Keratinocyte (primary cell): ENCODE measurements around the gene MRTFB. TPM values are rescaled to one million over a fixed set of nuclear protein-coding genes. Genes with fewer than 3 reads are reported as not detected.

Experiments
- DNase-seq: peaks from one replicate; pipeline ENCODE4 v3.0.0-alpha.2; 2011; ENCODE audit warnings: low read depth, missing footprints, low spot score
- FAIRE-seq: peaks from 2 replicates; lab custom pipeline; 2011; peaks lifted over from hg19 to GRCh38; lab: Jason Lieb, UNC
- H2AFZ ChIP-seq: 2 replicates; pipeline ENCODE4 v1.6.0; 2012; ENCODE audit warnings: low read length, control low read depth, inconsistent platforms; ENCODE audit not compliant: control insufficient read depth
- H3K27ac ChIP-seq: 2 replicates; pipeline ENCODE4 v1.5.1; 2011; ENCODE audit warnings: low read length; ENCODE audit not compliant: control insufficient read depth, insufficient read depth
- H3K27me3 ChIP-seq: 3 replicates; pipeline ENCODE4 v1.6.0; 2011; ENCODE audit warnings: low read length; ENCODE audit not compliant: control insufficient read depth, insufficient read depth; ENCODE audit errors: extremely low read depth
- H3K36me3 ChIP-seq, 2 experiments: 2 replicates in 1 of 2; 3 replicates in 1 of 2; pipeline ENCODE4 v1.5.1; 2011; ENCODE audit warnings: low read length in 2 of 2, mild to moderate bottlenecking in 1 of 2; ENCODE audit not compliant: control insufficient read depth in 2 of 2, insufficient read depth in 2 of 2; ENCODE audit errors: extremely low read depth in 1 of 2
- H3K4me1 ChIP-seq: 3 replicates; pipeline ENCODE4 v1.5.1; 2011; ENCODE audit warnings: low read length; ENCODE audit not compliant: control insufficient read depth, insufficient read depth; ENCODE audit errors: extremely low read depth
- H3K4me2 ChIP-seq: 3 replicates; pipeline ENCODE4 v1.6.0; 2011; ENCODE audit warnings: low read depth, low read length; ENCODE audit not compliant: control insufficient read depth, insufficient read depth; ENCODE audit errors: extremely low read depth
- H3K4me3 ChIP-seq, 3 experiments: fragments of 200-600 bp in 1 of 3; sonication (generic) in 1 of 3; 2 replicates in 2 of 3; 3 replicates in 1 of 3; pipeline ENCODE4 v1.5.1; 2011 to 2016; ENCODE audit warnings: low read length in 3 of 3, mild to moderate bottlenecking in 3 of 3, control low read depth in 2 of 3, inconsistent platforms in 1 of 3, low read depth in 1 of 3, mixed read lengths in 1 of 3, mixed run types in 1 of 3, moderate library complexity in 1 of 3; ENCODE audit not compliant: control insufficient read depth in 2 of 3, insufficient read depth in 2 of 3; ENCODE audit errors: extremely low read depth in 1 of 3
- H3K79me2 ChIP-seq: 2 replicates; pipeline ENCODE4 v1.6.0; 2012; ENCODE audit warnings: low read length; ENCODE audit not compliant: control insufficient read depth, insufficient read depth
- H3K9ac ChIP-seq: 3 replicates; pipeline ENCODE4 v1.6.0; 2011; ENCODE audit warnings: low read length; ENCODE audit not compliant: control insufficient read depth, insufficient read depth; ENCODE audit errors: extremely low read depth
- H3K9me1 ChIP-seq: 3 replicates; pipeline ENCODE4 v1.6.0; 2011; ENCODE audit warnings: low read length; ENCODE audit not compliant: control insufficient read depth, insufficient read depth; ENCODE audit errors: extremely low read depth
- H3K9me3 ChIP-seq: 2 replicates; pipeline ENCODE4 v1.5.1; 2012; ENCODE audit warnings: low read depth, low read length; ENCODE audit not compliant: control insufficient read depth
- H4K20me1 ChIP-seq: 3 replicates; pipeline ENCODE4 v1.6.0; 2011; ENCODE audit warnings: low read length; ENCODE audit not compliant: control insufficient read depth, insufficient read depth; ENCODE audit errors: extremely low read depth
- EZH2 ChIP-seq: IDR thresholded peaks from one replicate; pipeline ENCODE4 v1.6.1; 2012; ENCODE audit warnings: inconsistent platforms, mild to moderate bottlenecking, low read length, moderate library complexity
- dilution Hi-C: fragments of 300-500 bp; cut with MboI; formaldehyde crosslinking; loops from one replicate; pipeline ENCODE4 v1.7.0; 2020; ENCODE audit warnings: low sequenced_read_pairs; ENCODE audit not compliant: extremely low pct_ligation_motif_present
- polyA plus RNA-seq, 5 experiments: library from polyadenylated mRNA; depleted of rRNA in 3 of 5; stranded (reverse) in 3 of 5; stranded (forward) in 1 of 5; unstranded in 1 of 5; fragments of >200 nt; gene quantifications; 1 replicate in 1 of 5; 2 replicates in 3 of 5; 3 replicates in 1 of 5; pipeline versions ENCODE4 v1.2.1 to v1.2.3, GENCODE V29; 2011 to 2012; ENCODE audit warnings: missing spikeins in 2 of 5, low read depth in 1 of 5, low replicate concordance in 1 of 5
- TF ChIP-seq, protein P1 (sequence below), 3 experiments: IDR thresholded peaks in 1 of 3; conservative IDR thresholded peaks in 1 of 3; optimal IDR thresholded peaks in 1 of 3; 2 replicates in 2 of 3; 3 replicates in 1 of 3; pipeline versions ENCODE3 to v1.5.1; 2011; ENCODE audit warnings: low read length in 3 of 3, mild to moderate bottlenecking in 3 of 3, moderate library complexity in 2 of 3, control low read depth in 1 of 3, inconsistent platforms in 1 of 3; ENCODE audit not compliant: insufficient read depth in 2 of 3; ENCODE audit errors: extremely low read depth in 1 of 3

MRTFB gene
- polyA plus RNA-seq, 1 donor (not counting 4 experiments of a cell fraction or from before 2014, with no cell fraction given), result 12.1 TPM

DNA sequence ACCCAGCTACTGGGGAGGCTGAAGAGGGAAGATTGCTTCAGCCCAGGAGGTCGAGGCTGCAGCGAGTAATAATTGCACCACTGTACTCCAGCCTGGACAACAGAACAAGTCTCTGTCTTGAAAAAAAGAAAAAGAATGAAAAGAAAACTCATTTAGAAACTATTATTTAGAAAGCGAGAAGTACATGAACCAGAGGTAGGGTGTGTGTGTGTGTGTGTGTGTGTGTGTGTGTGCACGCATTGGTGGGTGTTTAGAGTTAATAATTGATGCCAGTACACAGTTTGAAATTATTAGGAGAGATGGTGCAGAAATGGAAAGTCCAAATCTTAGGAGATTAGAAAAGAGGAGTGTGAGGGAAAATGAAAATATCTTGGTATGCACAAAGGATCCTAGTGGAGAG is 106.6 kb downstream of the MRTFB start:
- TF ChIP-seq, protein P1, sequence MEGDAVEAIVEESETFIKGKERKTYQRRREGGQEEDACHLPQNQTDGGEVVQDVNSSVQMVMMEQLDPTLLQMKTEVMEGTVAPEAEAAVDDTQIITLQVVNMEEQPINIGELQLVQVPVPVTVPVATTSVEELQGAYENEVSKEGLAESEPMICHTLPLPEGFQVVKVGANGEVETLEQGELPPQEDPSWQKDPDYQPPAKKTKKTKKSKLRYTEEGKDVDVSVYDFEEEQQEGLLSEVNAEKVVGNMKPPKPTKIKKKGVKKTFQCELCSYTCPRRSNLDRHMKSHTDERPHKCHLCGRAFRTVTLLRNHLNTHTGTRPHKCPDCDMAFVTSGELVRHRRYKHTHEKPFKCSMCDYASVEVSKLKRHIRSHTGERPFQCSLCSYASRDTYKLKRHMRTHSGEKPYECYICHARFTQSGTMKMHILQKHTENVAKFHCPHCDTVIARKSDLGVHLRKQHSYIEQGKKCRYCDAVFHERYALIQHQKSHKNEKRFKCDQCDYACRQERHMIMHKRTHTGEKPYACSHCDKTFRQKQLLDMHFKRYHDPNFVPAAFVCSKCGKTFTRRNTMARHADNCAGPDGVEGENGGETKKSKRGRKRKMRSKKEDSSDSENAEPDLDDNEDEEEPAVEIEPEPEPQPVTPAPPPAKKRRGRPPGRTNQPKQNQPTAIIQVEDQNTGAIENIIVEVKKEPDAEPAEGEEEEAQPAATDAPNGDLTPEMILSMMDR (optimal IDR thresholded peaks at IDR 0.05 in 1 of 3, IDR thresholded peaks at IDR 0.05 in 1 of 3, conservative IDR thresholded peaks at IDR 0.05 in 1 of 3; ENCODE audit: extremely low read depth in 1 of 3, insufficient read depth in 2 of 3, low read length in 3 of 3), result no peak
- no peak for TF ChIP-seq EZH2
- H3K27me3 ChIP-seq, result no peaks in the 10 kb centered on the region
- H3K9me3 ChIP-seq, result no peaks in the 10 kb centered on the region
- H3K9ac ChIP-seq, result no peak overlapping the region
- no peaks in the 10 kb centered on the region for H3K79me2 ChIP-seq
- H3K4me1 ChIP-seq, result peaks cover 9% of the 10 kb centered on the region
- H3K4me2 ChIP-seq, result no peak overlapping the region
- no peak overlapping the region for H2AFZ ChIP-seq
- DNase-seq (no peak), FAIRE-seq (no peak)
- dilution Hi-C loops, result no loop called here
- H3K4me3 ChIP-seq, result no peak overlapping the region
- no peak overlapping the region for H3K27ac ChIP-seq
- H4K20me1 ChIP-seq, result no peaks in the 10 kb centered on the region
- no peaks in the 10 kb centered on the region for H3K36me3 ChIP-seq
- no peaks in the 10 kb centered on the region for H3K9me1 ChIP-seq

DNA sequence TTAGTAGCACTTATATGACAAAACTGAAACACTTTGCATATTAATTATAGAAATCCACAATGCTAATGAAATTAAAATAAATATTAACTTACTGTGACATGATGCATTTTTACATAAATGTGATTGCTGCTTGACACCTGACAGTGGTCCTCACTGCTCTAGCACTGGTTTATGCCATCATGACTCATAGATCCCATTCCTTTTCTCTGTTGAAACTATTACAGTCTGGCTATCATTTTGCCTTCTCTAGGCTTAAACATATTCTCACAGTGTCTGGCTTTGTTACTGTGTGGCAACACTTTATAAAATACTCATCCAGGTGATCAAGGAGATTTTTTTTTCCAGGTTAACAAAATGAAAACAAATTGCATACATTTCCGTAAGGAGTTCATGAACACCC is 108.0 kb downstream of the MRTFB start:
- H3K9ac ChIP-seq, result no peak overlapping the region
- DNase-seq (no peak), FAIRE-seq (no peak)
- dilution Hi-C loops, result no loop called here
- no peaks in the 10 kb centered on the region for H3K79me2 ChIP-seq
- no peaks in the 10 kb centered on the region for H3K36me3 ChIP-seq
- H3K4me3 ChIP-seq, result no peak overlapping the region
- H3K27me3 ChIP-seq, result no peaks in the 10 kb centered on the region
- H3K9me1 ChIP-seq, result no peaks in the 10 kb centered on the region
- H3K9me3 ChIP-seq, result no peaks in the 10 kb centered on the region
- no peaks in the 10 kb centered on the region for H4K20me1 ChIP-seq
- H3K4me2 ChIP-seq, result no peak overlapping the region
- H3K27ac ChIP-seq, result no peak overlapping the region
- no peak for TF ChIP-seq EZH2
- TF ChIP-seq, protein P1 (optimal IDR thresholded peaks at IDR 0.05 in 1 of 3, IDR thresholded peaks at IDR 0.05 in 1 of 3, conservative IDR thresholded peaks at IDR 0.05 in 1 of 3; ENCODE audit: extremely low read depth in 1 of 3, insufficient read depth in 2 of 3, low read length in 3 of 3), result no peak
- H3K4me1 ChIP-seq, result peaks cover 9% of the 10 kb centered on the region
- no peak overlapping the region for H2AFZ ChIP-seq
